ELF-1 (cell line): ENCODE results near the gene SLC12A7.
"Not testable (repeated sequence)": the region's sequence is repeated elsewhere in the genome, so short reads cannot be mapped to it uniquely, and the experiment has no call there.

ENCODE experiments used
- DNase-seq: peaks from one replicate; pipeline ENCODE4 v3.0.0-alpha.2; 2016; ENCODE audit warnings: low read depth, low spot score

Gene SLC12A7

DNA sequence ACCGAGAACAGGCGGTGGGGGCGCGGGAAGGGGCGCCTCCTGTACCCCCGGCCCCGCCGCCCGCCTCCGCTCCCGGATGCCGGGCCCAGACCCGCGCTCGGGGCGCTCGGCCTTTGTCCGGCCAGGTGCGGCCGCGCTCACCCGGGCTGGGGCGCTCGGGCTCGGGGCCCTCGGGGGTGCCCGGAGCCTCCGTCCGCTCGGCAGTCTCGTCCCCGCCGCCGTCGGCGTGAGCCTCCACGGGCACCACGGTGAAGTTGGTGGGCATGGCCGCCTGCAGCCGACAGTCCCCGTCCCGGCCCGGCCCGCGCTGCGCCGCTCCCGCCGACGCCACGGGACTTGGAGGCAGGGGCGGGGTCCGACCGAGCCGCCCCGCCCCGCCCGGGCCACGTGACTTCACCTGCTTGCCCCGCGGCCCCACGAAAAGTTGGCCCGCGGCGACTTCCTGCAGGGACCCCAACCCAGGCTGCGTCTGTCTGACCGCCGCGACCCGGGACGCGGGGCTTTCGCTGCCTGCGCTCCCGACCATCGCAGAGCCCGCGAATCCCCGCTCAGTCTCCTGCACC, at the start of gene SLC12A7:
Gene SLC12A7, minus strand, starts transcription at position 337 of the 563 bp plus-strand sequence. Its CDS starts 72 bp downstream, at position 265.
- DNase-seq, result no peak

DNA sequence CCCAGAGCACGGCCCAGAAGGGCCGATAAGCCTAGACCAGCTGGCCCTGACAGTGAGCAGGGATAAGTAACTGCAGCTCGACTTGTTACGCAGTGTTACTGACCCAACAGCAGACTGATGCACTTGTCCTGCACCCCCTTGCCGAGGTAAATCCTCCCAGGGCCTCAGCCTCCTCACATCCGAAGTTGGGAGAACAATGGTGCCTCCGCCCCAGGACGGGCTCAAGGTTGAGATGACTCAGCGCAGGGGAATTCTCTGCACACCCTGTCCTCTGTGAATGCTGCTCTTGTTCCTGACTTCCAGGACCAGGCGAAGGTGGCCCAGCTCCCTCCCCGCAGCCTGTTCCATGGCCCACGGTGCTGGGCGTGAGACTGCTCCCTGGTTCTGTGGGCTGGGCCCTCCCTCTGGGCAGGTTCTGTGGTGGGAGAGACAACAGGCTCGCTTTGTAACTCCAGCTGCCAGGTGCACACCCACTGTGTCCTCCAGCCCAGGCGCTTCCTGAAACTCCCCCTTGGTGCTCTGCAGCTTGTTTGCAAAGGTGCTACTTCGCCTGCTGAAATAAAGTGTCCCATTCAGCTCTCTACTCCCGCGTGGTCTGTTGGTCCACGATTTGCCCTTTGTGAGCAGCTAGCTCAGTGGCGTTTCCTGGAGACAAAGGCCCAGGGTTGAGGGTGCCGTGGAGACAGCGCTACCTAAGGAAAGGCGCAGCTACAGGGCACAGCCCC, 49.4 kb upstream of the SLC12A7 start:
- peak; percentile 68 for DNase-seq

DNA sequence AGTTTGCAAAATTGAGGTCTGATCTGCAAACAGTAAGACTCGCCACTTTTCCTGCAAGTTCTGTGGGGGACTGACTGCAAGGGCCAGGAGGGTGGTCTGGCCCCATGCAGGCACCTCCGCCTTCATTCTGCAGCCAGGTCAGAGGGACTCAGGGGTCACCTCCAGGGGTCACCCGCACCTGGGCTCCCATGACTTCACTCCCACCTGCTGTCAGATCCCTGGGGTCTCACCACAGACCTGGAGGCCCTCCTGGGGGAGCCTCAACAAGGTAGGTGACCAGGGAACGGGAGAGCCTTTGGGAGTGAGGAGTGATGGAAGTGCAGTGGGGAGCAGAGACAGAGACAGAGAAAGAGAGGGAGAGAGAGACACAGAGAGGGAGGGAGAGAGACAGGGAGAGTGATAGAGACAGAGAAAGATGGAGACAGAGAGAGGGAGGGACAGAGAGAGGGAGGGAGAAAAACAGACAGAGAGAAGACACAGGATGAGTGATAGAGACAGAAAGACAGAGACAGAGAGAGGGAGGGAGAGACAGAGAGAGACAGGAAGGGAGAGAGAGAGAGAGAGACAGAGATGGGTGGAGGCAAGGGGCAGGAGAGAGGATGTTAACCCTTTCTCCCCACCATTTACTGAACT, 48.0 kb upstream of the SLC12A7 start:
- DNase-seq, result no peak

DNA sequence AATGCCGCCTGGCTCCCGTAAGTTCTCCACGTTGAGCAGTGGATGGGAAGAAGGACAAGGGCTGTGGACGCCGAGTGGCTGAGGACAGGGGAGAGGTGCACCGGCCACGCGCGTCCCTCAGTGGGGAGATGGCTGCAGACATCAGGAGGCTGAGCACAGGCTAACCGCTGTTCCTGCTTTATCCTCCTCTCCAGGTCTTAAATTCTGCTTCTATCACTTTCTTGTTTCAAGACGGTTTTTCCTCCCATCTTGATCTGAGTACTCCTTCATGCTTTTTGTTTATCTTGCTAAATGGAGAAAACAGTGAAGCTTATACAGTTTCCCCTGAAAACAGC, 47.4 kb upstream of the SLC12A7 start:
- no peak for DNase-seq

DNA sequence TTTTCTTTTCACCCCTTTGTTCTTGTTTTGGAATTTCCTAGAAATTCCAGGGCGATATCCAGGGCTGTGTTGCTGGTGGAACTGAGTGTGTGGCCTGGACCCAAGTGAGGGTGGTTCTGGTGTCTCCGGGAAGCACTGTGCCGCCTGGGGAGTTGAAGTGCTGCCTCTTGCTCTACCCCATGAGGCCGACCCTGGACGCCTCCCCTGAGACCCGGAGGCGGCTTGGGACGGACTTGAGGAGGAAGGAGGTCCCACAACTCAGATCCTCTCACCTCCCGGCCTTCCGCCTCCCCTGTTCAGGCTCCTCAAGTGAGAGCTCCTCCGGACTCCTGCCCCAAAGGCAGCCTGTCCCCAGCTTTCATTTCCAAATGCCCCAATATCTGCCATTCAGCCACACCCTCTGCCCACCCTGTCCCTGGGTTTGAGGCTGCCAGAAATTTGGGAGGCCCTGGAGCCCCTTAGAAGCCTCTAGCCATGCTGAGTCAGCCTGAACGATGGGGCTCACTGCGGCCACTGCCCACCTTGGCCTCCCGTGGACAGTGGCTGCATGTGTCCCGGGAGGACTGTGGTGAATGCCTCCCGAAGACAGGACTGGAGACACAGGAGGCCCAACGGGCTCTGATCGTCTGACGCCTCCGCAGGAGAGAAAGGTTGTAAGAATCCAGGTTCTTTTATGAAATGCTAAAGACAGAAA, 46.9 kb upstream of the SLC12A7 start:
- no peak for DNase-seq

DNA sequence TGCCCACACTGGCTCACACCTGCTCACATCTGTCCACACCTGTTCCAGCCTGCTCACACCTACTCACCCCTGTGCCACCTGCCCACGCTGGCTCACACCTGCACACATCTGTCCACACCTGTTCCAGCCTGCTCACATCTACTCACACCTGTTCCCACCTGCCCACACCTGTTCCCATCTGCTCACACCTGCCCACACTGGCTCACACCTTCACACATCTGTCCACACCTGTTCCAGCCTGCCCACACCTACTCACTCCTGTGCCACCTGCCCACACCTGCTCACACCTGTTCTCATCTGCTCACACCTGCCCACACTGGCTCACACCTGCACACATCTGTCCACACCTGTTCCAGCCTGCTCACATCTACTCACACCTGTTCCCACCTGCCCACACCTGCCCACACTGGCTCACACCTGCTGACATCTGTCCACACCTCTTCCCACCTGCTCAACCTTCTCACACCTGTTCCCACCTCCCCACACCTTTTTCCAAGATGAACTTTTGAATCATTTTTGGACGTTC, 45.7 kb upstream of the SLC12A7 start:
- not testable (repeated sequence) for DNase-seq

DNA sequence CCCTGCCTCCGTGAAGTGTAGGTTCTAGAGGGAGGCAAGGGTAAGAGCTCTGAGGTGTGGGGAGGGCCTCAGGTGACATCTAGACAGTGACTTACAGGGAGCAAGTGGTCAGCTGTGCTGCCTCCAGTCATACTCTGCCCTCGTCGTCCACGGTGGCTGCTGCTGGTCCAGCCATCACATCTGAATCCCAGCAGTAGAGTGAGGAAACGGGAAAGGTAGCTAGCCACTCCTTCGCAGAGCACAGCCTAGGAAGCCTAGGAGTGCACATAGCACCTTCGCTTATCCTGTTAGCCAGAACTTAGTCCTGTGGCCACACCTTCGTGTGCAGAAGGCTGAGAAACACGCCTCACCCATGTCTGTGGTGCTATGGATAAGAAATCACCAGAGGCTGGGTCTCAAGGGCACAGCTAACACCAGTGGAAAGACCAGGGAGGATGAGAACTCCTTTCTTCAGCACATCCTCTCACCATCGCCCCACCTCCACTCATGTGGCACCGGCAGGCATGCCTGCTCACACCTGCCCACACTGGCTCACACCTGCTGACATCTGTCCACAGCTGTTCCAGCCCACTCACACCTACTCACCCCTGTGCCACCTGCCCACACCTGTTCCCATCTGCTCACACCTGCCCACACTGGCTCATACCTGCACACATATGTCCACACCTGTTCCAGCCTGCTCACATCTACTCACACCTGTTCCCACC, 45.0 kb upstream of the SLC12A7 start:
- no peak for DNase-seq

DNA sequence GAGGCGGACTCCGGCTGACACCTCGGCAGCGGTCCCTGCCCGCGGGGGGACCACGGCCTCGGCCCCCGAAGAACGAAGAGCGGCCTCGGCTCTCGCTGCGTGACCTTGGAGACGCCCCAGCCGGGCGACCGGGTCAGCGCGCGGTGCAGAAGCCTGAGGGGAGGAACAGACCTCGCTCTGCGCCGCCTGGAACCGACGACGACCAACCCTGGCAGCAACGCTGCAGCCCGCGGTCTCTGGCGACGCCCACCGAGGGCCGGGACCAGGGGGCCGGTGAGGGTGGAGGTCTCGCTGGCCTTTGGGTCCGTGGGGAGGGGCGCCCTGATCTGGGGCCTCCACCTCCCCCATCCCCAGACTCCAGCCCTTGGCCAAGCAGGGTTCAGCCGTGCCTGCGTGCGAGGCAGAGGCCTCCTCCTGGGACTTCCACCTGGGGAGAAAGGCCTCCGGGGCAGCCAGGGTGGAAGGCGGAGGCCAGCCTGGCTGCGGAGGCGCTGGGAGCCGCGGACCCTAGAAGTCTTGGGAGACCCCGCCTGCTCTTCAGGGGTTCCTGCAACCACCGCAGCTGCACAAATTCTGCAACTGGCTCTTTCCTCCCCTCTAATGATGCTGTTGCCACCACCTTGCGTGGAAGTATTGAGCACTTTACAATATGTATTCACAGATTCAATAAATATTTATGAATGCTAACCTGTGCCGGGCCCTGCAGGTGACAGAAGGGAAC, 44.3 kb upstream of the SLC12A7 start:
- DNase-seq, result no peak

DNA sequence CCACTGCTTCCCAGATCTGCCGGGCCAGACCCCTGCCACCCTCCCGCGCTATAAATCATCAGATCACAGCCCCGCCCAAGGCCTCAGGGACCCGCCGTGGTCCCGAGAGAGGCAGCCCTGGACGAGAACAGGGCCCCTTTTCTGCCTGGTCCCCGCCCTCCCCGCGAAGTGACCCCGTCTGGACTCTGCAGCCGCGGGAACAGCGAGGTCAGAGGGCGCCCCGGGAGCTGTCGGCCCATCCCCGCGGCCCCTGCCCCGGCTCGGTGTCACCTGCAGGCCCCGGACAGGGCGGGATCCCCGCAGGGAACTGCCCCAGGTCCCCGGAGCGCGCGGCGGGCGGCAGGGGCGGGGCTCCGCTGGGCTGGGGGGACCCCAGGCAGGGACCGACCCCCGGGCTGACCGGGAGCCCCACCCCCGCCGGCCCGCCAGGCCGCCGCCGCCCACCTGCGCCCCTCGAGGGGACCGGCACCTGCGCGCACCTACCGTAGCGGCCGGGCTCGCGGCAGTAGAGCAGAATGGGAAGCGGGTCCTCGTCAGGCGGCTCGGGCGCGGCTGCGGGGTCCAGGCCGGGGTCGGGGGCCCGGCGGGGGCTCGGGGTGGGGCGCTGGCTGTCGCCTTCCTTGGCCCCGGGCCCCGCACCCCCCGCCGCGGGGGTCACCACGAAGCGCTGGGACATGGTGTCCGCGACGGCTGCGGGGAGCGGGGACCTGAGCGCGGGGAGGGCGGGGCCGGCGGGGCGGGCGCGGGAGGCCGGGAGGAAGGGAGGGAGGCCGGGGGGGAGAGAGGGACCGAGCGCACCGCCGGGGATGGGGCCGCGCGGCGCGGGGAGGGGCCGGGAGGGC, 43.5 kb upstream of the SLC12A7 start:
- no peak for DNase-seq

DNA sequence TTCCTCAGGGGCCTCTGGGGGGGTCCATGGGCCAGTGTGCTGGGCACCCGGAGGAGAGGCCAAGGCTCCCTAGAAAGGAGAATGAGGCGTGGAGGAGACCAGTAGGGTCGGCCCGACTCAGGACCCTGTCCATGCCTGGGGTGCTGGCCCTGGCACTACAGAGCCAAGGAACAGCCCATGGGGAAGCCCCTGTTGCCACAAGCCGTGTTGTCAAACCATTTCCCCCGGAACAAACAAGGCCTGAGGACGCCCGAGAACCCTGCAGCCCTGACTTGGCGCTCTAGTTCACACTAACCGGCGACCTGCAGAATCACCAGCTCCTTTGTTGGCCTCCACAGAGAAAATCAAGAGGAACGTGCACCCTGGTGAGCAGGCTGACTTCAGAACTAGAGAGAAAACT, 41.6 kb upstream of the SLC12A7 start:
- DNase-seq, result no peak

DNA sequence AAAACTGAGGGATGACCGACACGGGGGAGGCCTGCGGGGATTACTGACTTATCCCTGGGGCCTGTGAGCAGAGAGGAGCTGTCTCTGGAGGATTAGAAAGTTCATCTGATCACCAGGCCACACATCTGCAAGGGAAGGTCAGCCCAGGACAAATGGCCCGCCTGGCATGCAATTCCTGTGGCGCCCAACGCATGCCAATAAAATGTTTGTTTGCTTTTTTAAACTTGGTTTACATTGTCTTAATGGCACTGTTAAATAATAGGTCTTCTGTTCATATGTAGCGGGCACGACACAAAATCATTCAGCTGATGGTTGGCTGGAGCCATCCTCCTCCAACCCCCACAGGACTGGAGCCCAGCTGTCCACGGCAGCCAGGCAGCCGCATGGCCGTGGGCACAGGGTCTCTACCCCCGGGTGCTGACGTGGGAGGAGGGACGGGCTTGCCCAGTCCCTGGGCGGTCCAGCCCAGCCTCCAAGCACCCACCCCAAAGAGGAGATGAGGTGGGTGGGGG, 41.0 kb upstream of the SLC12A7 start:
- peak; percentile 71 for DNase-seq

DNA sequence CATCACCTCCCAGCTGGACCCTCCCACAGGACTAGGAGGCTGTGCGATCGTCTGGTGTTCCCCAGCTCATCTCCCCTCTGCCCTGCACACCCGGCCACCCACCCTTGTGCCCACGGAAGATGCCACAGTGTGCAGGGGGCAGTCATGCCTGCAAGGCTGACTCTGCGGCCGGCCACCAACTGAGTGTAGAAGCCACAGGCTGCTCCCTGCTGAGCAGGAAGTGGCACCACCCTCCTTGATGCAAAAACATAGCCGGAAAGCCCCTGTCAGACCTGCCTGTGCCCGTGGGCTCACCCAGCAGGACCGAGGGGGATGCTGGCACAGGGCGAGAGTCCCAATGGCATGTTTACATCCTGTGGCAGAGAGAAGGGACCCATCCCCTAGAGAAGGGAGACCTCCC, 40.3 kb upstream of the SLC12A7 start:
- no peak for DNase-seq

DNA sequence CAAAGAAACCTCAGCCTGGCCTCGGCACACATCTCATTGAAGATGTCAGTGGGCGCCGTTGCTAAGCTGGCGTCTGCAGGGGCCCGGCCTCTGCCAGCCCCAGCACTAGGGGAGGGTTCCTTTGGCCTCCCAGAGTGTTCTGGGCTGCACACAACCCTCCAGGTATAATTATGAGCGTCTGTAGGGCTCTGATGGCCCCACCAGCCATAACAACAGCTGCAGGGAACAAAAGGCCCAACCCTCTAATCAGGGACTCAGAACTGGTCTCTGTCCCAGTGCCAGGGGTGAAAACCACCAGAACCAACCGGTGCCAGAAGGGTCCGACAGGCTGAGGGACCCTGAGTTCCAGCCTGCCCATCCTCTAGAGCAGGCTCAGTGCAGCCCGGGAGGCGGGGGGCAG, 39.5 kb upstream of the SLC12A7 start:
- no peak for DNase-seq

DNA sequence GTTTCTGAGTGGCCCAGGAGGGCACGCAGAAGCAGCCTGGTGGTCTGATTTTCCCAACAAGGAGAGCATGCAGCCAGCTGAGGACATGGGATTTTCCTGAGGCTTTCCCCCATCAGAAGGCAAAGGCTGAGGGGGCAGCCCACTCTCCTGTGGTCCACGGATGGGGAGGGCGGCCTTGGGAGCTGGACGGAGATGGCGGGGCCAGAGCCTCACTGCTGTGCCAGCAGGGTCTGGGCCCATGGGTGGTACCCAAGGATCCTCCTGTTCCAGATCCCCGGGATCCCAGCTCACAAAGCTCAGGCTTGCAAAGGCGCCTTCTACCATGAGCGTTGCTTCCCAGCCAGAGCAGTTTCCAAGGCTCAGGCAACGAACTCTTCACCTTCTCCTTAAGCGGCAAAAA, 39.0 kb upstream of the SLC12A7 start:
- no peak for DNase-seq

DNA sequence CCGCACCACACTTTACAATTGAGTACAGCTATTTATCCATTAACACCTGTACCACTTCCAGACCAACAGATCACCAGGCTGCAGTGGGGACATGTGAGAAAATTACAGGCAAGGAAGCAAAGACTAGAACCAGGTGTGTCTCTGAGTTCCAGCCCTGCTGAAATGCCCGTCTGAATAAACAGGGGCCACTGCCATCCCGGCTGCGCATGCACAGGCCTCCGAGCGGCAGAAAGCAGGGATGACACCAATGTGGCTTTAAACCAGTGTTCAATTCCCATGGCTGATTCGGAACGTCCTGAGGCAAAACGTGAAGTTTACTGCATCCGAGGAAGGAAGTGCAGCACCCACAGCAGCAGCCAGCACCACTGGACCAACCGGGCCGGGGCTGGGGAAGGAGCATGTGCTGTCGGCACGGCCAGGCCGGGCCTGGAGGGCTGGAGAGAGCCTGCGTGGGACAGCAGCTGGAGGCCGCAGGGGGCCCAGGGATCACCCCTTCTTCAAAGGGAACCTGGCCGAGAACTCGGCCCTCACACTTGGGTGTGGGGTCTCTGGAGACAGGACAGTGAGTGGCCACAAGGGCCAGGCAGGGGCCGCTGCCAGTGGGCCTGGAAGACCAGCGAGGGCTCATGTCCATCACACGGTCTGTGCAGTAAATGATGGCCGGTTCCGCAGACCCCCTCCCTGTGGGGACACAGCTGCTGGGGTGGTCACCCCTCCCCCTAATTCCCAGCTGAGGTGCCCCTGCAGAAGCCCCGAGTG, 33.0 kb upstream of the SLC12A7 start:
- DNase-seq, result no peak

DNA sequence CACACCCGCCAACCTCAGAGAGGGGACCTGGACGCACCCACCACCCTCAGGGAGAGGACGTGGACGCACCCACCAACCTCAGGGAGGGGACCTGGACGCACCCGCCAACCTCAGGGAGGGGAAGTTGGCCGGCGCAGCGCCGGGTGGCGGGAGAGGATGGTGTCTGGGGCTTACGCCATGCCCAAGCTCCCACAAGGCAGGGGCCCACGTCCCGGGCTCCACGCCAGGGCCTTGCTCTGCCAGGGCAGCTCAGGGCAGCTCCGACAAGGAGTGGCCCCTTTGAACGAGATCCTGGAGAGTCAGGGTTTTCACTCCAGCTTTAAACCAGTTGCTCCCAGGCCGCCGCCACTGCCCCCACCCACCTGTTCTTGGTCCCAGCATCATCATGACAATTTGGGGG, 32.2 kb upstream of the SLC12A7 start:
- no peak for DNase-seq

DNA sequence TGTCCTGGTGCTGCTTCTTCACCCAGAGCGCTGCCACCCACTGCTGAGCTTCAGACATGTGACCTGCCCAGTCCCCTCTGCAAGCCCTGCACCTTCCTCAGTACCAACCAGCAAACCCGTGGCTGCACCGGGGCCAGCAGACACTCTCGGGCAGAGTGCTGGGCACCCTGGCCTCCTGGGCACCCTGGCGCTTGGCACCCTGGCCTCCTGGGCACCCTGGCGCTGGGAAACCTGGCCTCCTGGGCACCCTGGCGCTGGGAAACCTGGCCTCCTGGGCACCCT, 31.7 kb upstream of the SLC12A7 start:
- DNase-seq, result no peak

DNA sequence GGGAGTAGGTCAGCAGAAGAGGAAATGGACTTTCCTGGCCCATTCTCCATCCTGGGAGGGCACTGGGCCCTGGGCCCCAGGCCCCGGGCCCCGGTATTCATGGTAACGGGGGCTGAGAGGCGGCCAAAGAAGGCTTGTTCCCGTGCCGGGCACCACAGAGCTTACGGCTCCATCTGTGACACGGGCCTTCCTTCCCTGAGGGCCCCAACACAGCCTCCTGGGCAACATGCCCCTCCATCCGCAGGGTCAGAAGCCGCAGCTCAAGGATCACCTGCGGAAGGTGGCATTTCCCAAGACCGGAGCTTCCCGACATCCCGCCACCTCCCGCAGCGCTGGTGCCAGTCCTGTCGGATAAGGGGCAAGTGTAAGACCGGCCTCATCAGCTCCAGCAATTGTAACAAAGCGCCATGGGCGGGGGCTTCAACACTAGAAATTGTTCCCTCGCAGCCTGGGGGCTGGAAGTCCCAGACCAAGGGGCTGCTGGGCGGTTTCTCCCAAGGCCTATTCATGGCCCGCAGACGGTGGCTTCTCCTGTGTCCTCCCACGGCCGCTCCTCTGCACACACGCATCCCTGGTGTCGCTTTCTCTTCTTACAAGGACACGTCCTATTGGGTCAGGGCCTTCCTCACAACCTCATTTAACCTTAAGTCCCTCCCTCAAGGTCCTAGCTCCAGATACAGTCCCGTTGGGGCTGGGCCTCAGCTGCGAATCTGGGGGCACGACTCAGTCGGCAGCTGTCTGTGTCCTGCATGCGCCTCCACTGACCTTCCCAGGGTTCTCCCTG, 31.2 kb upstream of the SLC12A7 start:
- DNase-seq, result no peak

DNA sequence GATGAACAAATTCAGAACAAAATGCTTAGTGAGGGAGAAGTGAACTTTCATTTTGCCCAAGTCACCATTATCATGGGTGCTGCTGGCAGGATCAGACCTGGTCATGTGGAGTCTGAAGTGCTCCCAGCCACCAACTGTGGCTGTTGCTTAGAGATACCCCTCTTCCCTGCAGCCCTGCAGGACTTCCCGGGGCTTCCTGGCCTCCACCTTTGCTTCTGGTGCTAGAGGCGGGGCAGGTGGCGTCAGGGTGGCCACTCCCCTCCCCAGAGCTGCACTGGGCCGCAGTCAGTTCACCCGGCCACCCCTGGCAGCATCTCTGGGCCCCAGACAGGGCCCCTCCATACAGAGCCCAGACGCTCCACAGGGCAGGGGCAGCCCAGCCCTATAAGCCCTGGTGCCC, 30.0 kb upstream of the SLC12A7 start:
- no peak for DNase-seq
